Stimulated activated CD4-positive, alpha-beta T cell treated with anti-CD3 and anti-CD28 coated beads, Interleukin-2, amount 100 ng/mL, for 48 hours (primary cell): ENCODE data around the gene ITLN2.
"Not testable (repeated sequence)": the region's sequence is repeated elsewhere in the genome, so short reads cannot be mapped to it uniquely, and the experiment has no call there.

ENCODE experiments used
- DNase-seq, 2 donors: peaks; one replicate each; pipeline ENCODE4 v3.0.0-alpha.2; 2020

Gene ITLN2

DNA sequence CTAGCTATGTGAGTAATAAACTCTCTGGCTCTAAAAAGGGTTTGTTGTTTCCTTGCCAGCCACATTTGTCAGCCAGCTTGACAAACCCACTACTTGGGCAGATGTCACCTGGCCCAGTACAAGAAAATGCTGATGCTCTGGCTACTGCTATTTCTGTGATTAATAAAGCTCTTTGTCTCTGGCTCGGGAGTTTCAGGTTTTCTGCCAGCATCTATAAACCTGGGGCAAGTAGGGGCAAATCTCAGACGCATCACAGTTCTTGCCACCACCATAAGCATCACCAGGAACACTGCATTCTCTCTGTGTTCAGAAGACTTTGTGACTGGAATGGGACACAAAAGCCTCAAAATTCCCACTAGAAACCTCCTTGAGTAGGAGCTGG, 2.5 kb downstream of the ITLN2 start:
- DNase-seq: no peak

DNA sequence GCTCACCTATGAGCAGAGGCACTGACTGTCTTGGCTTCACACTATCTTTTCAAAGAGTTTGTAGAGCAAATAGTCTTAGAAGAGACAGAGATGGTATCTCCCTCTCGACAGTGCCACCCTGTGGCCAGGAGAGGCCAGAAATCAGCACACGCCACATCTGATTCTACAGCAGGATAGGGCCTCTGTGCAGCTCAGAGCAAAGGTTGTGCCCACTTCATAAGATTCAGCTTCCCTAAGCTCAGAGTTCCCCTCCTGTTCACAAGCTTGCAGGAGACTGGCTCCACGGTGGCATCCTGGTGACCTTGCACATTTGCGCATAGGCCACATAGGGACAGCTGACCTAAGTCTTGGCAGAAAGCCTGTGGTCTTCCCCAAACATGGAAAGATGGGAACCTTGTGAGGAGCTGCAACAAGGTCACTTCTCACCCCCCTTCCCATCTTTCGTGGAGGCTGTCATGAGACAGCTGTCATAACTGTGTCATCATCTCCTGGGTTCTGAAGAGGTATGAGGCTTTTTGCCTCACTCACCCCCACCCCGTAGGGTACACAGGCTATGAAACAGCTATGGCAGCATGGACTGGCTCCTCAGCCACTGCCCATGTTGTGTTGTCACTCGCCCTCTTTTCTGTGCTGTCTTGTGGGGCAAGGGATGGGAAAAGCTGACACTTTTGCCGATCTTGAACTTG, 3.0 kb downstream of the ITLN2 start:
- peak; percentile 61 to 66 for DNase-seq

DNA sequence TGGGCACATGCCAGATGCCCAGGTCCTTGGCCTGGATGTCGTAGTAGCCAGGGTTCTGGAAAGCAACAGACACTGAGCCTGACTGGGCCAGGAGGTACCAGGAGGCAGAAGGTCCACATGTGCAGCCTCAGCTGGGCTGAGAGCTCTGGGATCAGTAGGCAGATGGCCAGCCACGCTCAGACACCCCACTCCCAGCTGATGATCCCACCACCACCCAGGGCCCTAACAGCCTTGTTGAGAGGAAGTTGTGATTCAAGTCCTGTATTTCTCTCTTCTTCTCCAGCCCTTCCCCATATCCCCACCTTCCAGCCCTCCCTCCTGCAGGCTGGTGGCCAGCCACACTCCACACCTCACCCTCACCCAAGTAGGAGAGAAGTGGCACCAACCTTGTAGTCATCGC, 4.0 kb downstream of the ITLN2 start:
- DNase-seq: no peak

DNA sequence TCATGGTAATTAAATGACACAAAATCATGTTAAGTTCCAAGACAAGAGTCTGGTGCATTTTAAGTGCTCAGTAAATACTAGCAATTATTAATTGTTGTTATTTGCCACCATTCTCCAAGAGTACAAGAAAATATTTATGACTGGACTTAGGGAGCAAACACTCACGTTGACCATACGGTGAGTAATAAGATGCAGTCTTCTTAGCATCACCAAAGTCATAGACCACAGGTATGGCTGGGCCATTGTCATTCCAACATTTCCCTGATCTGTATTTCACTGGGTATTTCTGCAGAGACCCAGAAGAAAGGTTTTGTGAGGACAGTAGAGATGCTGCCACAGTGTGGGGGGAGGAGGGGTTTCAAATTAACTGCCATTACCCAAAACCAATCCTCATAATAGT, 4.7 kb downstream of the ITLN2 start:
- DNase-seq: no peak

DNA sequence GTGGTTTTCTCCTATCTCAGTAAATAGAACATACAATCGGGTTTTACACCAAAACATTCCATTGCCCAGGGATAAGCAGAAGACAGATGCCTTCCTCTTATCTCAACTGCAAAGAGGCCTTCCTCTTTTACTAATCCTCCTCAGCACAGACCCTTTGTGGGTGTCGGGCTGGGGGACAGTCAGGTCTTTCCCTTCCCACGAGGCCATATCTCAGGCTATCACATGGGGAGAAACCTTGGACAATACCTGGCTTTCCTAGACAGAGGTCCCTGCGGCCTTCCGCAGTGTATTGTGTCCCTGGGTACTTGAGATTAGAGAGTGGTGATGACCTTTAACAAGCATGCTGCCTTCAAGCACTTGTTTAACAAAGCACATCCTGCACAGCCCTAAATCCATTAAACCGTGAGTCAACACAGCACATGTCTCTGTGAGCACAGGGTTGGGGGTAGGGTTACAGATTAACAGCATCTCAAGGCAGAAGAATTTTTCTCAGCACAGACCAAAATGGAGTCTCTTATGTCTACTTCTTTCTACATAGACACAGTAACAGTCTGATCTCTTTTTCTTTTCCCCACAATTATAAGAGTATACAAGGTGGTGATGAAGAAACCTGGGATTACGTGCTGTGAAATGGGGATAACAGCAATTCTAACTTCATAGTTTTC, 5.3 kb downstream of the ITLN2 start:
- not testable (repeated sequence) for DNase-seq

DNA sequence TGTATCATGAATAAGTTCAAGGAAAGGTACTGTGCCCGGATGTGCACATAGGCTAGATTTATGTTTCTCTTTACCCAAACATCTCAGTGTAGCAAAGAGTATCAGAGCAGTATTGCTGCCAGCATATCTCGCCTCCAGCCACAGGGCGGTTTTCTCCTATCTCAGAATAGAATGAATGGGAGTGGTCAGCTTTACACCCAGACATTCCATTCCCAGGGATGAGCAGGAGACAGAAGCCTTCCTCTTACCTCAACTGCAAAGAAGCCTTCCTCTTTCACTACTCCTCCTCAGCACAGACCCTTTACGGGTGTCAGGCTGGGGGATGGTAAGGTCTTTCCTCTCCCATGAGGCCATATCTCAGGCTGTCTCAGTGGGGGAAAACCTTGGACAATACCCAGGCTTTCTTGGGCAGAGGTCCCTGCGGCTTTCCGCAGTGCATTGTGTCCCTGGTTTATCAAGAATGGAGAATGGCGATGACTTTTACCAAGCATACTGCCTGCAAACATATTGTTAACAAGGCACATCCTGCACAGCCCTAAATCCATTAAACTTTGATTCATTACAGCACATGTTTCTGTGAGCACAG, 7.3 kb downstream of the ITLN2 start:
- not testable (repeated sequence) for DNase-seq

DNA sequence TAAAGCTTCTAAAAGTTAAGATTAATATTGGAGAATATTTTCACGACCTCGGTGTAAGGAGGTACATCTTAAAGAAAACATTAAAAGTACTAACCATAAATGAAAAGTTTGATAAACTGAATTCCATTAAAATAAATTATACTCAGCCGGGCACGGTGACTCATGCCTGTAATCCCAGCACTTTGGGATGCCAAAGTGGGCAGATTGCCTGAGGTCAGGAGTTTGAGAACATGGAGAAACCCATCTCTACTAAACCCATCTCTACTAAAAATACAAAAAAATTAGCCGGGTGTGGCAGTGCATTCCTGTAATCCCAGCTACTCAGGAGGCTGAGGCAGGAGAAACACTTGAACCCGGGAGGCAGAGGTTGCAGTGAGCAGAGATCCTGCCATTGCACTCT, 8.7 kb downstream of the ITLN2 start:
- not testable (repeated sequence) for DNase-seq

DNA sequence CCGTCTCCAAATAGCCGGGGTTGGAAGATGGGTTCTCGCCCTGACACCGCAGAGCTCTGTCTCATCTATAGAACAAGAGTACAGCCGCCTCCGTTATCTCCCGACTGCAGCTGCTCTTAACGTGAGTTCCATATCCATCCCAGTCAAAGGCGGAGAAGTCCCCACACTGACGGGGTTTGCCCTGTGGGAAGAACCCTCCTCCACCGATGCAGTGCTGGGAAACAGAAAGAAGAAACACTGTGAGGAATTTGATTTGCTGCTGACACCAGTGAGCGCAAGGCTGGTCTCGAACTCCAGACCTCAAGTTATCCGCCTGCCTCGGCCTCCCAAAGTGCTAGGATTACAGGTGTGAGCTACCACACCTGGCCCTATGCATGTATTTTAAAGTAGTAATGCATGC, 9.5 kb downstream of the ITLN2 start:
- no peak for DNase-seq

DNA sequence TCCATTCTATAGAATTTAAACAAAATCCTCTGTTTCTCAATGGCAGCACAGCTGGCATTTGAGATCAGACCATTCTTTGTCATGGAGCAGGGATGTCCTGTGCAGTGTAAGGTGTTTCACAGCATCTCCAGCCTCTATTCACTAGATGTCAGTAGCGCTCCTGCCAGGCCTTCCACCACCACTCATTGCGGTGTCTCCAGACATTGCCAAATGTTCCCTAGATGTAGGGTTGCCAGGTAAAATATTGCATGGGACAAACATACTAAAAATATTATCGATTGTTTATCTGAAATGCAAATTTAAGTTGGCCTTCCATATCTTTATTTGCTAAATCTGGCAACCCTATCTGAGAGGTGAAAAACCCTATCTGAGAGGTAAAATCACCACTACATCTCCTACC, 11.7 kb downstream of the ITLN2 start:
- no peak for DNase-seq

DNA sequence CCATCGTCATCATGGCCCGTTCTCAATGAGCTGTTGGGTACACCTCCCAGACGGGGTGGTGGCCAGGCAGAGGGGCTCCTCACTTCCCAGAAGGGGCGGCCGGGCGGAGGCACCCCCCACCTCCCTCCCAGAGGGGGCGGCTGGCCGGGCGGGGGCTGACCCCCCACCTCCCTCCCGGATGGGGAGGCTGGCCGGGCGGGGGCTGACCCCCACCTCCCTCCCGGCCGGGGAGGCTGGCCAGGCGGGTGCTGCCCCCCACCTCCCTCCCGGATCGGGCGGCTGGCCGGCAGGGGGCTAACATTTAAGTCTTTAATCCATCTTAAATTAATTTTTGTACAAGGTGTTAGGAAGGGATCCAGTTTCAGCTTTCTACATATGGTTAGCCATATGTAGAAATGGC, 17.9 kb downstream of the ITLN2 start:
- not testable (repeated sequence) for DNase-seq

DNA sequence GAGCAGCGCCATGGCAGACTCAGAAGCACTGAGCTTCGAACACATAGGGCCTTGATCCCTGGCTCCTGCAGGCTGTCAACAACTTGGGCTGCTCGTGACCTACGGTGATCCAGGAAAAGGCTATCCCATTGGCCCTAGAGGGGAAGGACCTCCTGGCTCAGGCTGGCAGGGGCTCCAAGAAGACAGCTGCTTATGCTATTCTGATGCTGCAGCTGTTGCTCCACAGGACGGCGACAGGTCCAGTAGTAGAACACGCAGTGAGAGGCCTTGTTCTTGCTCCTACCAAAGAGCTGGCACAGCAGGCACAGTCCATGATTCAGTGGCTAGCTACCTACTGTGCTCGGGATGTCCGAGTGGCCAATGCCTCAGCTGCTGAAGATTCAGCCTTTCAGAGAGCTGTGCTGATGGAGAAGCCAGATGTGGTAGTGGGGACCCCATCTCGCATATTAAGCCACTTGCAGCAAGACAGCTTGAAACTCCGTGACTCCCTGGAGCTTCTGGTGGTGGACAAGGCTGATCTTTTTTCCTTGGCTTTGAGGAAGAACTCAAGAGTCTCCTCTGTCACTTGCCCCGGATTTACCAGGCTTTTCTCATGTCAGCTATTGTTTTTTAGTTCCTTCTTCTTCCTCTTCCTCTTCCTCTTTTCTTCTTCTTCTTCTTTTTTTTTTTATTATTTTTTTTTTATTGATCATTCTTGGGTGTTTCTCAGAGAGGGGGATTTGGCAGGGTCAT, 18.9 kb downstream of the ITLN2 start:
- DNase-seq: no peak

DNA sequence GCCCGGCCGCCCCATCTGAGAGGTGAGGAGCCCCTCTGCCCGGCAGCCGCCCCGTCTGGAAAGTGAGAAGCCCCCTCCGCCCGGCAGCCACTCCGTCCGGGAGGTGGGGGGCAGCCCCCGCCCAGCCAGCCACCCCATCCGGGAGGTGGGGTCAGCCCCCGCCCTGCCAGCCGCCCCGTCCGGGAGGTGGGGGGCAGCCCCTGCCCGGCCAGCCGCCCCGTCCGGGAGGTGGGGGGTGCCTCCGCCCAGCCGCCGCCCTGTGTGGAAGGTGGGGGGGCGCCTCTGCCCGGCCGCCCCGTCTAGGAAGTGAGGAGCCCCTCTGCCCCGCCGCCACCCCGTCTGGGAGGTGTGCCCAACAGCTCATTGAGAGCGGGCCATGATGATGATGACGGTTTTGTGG, 21.3 kb downstream of the ITLN2 start:
- DNase-seq: not testable (repeated sequence)

DNA sequence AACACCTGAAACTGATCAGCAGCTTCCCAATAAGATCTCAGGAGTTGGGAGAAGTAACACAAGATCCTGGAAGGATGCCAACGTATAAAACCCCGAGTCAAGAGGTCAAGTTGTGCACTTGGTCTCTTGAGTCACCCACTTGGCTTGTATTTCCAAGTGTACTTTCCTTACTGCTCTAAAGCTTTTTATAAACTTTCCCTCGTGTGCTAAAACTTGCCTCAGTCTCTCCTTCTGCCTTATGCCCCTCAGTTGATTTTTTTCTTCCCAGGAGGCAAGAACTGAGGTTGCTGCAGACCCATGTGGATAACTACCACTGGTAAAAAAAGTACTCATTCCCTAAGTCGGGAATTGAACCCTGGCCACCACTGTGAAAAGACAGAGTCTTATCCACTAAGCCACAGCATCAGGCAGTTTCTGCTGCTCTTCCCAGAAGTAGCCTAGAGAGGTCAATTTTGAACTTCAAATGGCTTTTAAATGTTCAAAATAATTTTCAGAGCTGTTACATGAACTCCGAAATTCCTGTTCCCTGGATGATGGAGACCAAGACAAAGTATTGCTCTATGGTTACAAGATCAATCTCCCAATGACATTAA, 28.9 kb downstream of the ITLN2 start:
- DNase-seq: no peak

DNA sequence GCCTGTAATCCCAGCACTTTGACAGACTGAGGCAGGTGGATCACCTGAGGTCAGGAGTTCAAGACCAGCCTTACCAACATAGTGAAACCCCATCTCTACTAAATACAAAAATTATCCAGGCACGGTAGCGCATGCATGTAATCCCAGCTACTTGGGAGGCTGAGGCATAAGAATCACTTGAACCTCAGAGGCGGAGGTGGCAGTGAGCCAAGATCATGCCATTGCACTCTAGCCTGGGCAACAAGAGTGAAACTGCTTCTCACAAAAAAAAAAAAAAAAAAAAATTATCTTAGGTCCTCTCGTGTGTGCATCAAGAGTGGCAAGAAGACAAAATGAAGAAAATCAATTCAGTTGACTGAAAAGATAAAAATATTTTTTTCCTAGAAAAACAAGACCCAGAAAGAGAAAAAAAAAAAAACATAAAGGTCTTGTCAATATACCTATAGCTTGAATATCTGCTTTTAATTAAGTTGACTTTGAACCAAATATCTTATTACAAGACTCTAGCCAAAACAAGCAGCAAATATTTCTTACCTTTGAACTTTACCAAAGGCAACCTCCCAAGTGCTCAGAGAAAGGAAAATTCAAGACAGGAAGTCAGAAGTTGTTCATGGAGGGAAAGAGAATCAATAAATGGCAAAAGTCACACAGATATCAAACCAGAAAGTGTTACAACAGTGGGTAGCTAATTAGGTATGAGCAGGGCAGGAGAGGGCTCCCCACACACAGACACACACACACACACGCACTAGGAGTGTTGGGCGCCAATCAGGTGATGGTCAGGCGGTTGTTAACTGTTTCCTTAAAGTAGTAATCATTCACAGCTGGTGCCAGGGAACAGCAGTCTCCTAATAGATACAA, 29.6 kb downstream of the ITLN2 start:
- DNase-seq: no peak

DNA sequence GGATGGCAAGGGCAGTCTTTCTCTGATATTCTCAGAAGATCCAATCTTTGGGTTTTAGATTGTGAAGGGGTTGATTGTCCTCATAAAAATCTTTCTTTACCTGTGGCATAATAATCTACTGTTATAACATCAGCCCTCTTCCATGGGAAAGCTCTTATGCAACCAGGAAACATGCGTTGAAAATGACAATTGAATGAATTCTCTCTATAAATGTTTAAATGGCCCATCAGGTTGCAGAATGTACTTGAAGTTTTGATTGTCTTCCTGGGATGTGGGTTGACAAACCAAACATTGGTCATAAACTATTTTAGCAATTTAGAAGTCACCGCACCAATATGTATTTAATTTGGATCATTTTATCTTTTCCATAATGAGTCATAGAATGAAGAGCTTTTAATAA, 37.9 kb downstream of the ITLN2 start:
- no peak for DNase-seq

DNA sequence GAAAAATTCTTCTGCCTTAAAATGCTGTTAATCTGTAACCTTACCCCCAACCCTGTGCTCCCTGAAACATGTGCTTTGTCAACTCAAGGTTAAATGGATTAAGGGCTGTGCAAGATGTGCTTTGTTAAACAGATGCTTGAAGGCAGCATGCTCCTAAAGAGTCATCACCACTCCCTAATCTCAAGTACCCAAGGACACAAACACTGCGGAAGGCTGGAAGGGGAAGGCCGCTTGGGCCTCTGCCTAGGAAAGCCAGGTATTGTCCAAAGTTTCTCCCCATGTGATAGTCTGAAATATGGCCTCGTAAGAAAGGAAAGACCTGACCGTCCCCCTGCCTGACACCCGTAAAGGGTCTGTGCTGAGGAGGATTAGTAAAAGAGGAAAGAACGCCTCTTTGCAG, 41.4 kb downstream of the ITLN2 start:
- not testable (repeated sequence) for DNase-seq

DNA sequence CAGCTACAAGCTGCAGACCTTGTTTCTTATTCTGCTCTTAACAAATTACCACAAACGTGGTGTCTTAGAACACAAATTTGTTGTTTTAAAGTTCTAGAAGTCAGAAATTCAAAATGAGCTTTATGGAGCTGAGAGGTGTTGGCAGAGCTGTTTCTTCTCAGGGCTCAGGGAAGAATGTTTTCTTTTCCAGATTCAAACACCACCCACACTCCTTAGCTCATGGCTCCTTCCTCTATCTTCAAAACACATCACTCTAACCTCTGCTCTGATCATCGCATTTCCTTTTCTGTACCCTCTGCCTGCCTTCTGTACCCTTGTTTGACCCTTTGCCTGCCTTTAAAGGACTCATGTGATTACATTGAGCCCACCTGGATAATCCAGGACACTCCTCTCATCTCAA, 42.7 kb downstream of the ITLN2 start:
- DNase-seq: no peak

DNA sequence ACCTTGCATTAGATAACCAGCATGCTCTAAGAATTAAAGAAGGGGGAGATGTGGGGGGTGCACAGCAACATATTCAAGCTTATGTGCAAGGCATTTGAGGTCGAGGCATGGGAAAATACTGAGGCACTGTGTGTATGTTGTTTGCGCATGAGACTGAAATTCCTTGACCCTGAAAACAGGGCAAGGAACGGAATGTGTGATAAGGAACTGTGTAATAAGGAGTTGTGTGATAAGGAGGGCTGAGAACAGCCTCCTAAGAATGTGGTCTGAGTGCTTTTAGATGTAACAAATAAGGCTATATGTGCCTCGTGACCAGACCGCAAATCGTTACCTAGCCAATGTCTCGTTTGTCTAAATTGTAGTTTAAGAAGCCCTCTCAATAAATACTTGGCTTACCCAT, 43.2 kb downstream of the ITLN2 start:
- DNase-seq: no peak

DNA sequence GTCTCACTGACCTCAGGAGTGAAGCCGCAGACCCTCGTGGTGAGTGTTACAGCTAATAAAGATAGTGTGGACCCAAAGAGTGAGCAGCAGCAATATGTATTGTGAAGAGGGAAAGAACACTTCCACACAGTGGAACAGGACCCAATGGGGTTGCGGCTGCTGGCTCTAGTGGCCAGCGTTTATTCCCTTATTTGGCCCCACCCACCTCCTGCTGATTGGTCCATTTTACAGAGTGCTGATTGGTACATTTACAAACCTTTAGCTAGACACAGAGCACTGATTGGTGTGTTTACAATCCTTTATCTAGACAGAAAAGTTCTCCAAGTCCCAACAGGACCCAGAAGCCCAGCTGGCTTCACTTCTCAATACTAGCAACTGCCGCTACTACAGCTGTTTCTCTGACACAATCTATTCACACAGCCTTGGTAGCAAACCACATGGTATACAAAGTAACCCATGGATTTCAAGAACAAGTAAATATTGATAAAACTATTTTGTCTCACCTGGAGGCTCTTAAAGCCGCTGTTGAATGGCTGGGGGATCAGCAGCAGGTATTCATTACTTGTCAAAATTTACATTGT, 44.3 kb downstream of the ITLN2 start:
- DNase-seq: no peak

DNA sequence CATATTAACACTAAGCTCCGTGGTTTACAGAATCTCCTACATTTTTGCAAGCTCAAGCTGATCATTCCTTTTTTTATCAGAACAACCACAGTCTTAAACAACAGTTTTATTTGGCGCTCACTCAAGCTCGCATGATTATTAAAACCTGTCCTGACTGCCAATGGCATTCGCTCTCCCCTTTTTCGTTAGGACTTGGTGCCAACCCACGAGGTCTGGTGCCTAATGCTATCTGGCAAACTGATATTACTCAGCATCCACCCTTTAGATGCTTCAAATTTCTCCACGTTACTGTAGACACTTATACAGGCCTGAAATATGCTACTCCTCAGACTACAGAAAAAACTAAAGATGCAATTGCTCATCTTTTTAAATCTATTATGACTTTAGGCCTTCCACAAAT, 46.6 kb downstream of the ITLN2 start:
- no peak for DNase-seq

DNA sequence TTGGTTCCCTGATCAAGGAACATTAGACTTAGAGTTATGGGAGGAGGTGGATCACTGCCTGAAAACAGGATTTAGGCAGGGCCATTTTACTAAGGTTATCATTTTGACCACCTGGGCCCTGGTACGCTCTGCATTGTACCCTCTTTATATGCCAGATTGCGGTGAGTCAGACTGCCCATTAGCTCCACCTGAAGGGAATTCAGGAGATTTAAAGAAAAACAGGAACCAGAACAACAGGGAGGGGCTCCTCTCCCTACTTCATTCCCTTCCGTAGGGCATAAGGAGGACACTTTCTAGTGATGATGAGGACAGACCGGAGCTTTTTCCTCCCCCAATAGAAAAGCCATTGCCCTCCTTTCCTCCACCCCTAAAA, 49.0 kb downstream of the ITLN2 start:
- no peak for DNase-seq
